HEK293 (cell line): ENCODE measurements around the gene TAF1A.

Source experiments
- CTCF ChIA-PET: fragments of 350-600 bp; formaldehyde crosslinking; extraction: SDS; loops from one replicate; lab custom pipeline; 2021; ENCODE audit warnings: antibody characterized with exemption; lab: Yijun Ruan, JAX
- POLR2A ChIA-PET: fragments of 300-600 bp; formaldehyde crosslinking; extraction: SDS; loops from one replicate; lab custom pipeline; 2020; ENCODE audit warnings: antibody characterized with exemption, inconsistent platforms; lab: Yijun Ruan, JAX
- H3K27ac ChIP-seq: fragments of 200-500 bp; sonication (Bioruptor generic); 2 replicates; pipeline ENCODE4 v1.5.1; 2014; ENCODE audit warnings: low read depth, low read length, control low read depth, inconsistent platforms; ENCODE audit errors: extremely low read depth
- H3K36me3 ChIP-seq, 2 experiments: fragments of 200-500 bp in 1 of 2; sonication (Bioruptor generic) in 1 of 2; 1 replicate in 1 of 2; 2 replicates in 1 of 2; pipeline ENCODE4 v1.5.1; 2014 to 2017; ENCODE audit warnings: inconsistent platforms in 2 of 2, low read length in 2 of 2; ENCODE audit not compliant: control insufficient read depth in 2 of 2, insufficient read depth in 1 of 2
- H3K4me1 ChIP-seq: fragments of 200-500 bp; sonication (Bioruptor generic); 2 replicates; pipeline ENCODE4 v1.5.1; 2014; ENCODE audit warnings: mild to moderate bottlenecking, low read length, inconsistent platforms; ENCODE audit not compliant: control insufficient read depth, insufficient read depth
- H3K4me3 ChIP-seq: 2 replicates; pipeline ENCODE4 v1.5.1; 2011; ENCODE audit warnings: low read depth, mild to moderate bottlenecking, control low read depth, low read length, moderate library complexity
- H3K9me3 ChIP-seq: fragments of 200-500 bp; sonication (Bioruptor generic); 2 replicates; pipeline ENCODE4 v1.5.1; 2014; ENCODE audit warnings: low read depth, low read length, inconsistent platforms; ENCODE audit not compliant: control insufficient read depth, insufficient read depth
- HOXD13 ChIP-seq: sonication (generic); formaldehyde crosslinking; IDR thresholded peaks from 2 replicates; pipeline ENCODE4 v1.8.0; 2022; ENCODE audit warnings: missing genetic modification reagents, borderline replicate concordance
- RBAK ChIP-seq: fragments of 450-650 bp; formaldehyde crosslinking; IDR thresholded peaks from 2 replicates; pipeline ENCODE4 v1.5.1; 2016; ENCODE audit warnings: missing biosample characterization, missing genetic modification characterization
- SCRT2 ChIP-seq: fragments of 450-650 bp; formaldehyde crosslinking; IDR thresholded peaks from 2 replicates; pipeline ENCODE4 v1.5.1; 2016; ENCODE audit warnings: missing biosample characterization, missing genetic modification characterization
- SP3 ChIP-seq: fragments of 450-650 bp; formaldehyde crosslinking; IDR thresholded peaks from 2 replicates; pipeline ENCODE4 v1.5.1; 2016; ENCODE audit warnings: missing biosample characterization, missing genetic modification characterization
- ZNF121 ChIP-seq: fragments of 450-650 bp; formaldehyde crosslinking; IDR thresholded peaks from 2 replicates; pipeline ENCODE4 v1.5.1; 2016; ENCODE audit warnings: missing biosample characterization, missing genetic modification characterization
- ZNF155 ChIP-seq: fragments of 450-650 bp; formaldehyde crosslinking; IDR thresholded peaks from 2 replicates; pipeline ENCODE4 v1.5.1; 2016; ENCODE audit warnings: missing biosample characterization, missing genetic modification characterization
- ZNF16 ChIP-seq: fragments of 450-650 bp; formaldehyde crosslinking; IDR thresholded peaks from 2 replicates; pipeline ENCODE4 v1.5.1; 2016; ENCODE audit warnings: low read depth, missing biosample characterization, missing genetic modification characterization
- ZNF324 ChIP-seq: fragments of 450-650 bp; formaldehyde crosslinking; IDR thresholded peaks from 2 replicates; pipeline ENCODE4 v1.5.1; 2016; ENCODE audit warnings: missing biosample characterization, missing genetic modification characterization
- ZNF501 ChIP-seq: fragments of 450-650 bp; formaldehyde crosslinking; IDR thresholded peaks from 2 replicates; pipeline ENCODE4 v1.5.1; 2016; ENCODE audit warnings: missing biosample characterization, missing genetic modification characterization
- ZNF585B ChIP-seq: fragments of 450-650 bp; formaldehyde crosslinking; IDR thresholded peaks from 2 replicates; pipeline ENCODE4 v1.5.1; 2016; ENCODE audit warnings: missing biosample characterization, missing genetic modification characterization
- ZNF660 ChIP-seq: fragments of 450-650 bp; IDR thresholded peaks from 2 replicates; pipeline ENCODE4 v1.5.1; 2018; ENCODE audit warnings: missing biosample characterization, mild to moderate bottlenecking, missing genetic modification characterization
- ZNF677 ChIP-seq: fragments of 450-650 bp; IDR thresholded peaks from 2 replicates; pipeline ENCODE4 v1.5.0; 2018; ENCODE audit warnings: missing biosample characterization, mild to moderate bottlenecking, missing genetic modification characterization, moderate library complexity
- ZSCAN30 ChIP-seq: fragments of 450-650 bp; IDR thresholded peaks from 2 replicates; pipeline ENCODE4 v1.5.1; 2018; ENCODE audit warnings: missing biosample characterization, mild to moderate bottlenecking, missing genetic modification characterization, moderate library complexity
- TF ChIP-seq, protein P1 (sequence below): fragments of 450-650 bp; formaldehyde crosslinking; IDR thresholded peaks from 2 replicates; pipeline ENCODE4 v1.5.1; 2017; ENCODE audit warnings: missing biosample characterization, missing genetic modification characterization
- TF ChIP-seq, protein P2 (sequence below): fragments of 450-650 bp; formaldehyde crosslinking; IDR thresholded peaks from 2 replicates; pipeline ENCODE4; 2016; ENCODE audit warnings: missing biosample characterization, missing genetic modification characterization
- TF ChIP-seq, protein P3 (sequence below): fragments of 450-650 bp; formaldehyde crosslinking; IDR thresholded peaks from 2 replicates; pipeline ENCODE4 v1.5.1; 2017; ENCODE audit warnings: missing biosample characterization, missing genetic modification characterization
- TF ChIP-seq, protein P4 (sequence below): fragments of 450-650 bp; formaldehyde crosslinking; IDR thresholded peaks from 2 replicates; pipeline ENCODE4 v1.5.1; 2016; ENCODE audit warnings: missing biosample characterization, missing genetic modification characterization
- TF ChIP-seq, protein P5 (sequence below): fragments of 450-650 bp; formaldehyde crosslinking; IDR thresholded peaks from 2 replicates; pipeline ENCODE4 v1.5.1; 2016; ENCODE audit warnings: missing biosample characterization, missing genetic modification characterization
- TF ChIP-seq, protein P6 (sequence below): fragments of 450-650 bp; formaldehyde crosslinking; IDR thresholded peaks from 2 replicates; pipeline ENCODE4 v1.5.1; 2016; ENCODE audit warnings: missing biosample characterization, missing genetic modification characterization, borderline replicate concordance

The TAF1A gene

DNA sequence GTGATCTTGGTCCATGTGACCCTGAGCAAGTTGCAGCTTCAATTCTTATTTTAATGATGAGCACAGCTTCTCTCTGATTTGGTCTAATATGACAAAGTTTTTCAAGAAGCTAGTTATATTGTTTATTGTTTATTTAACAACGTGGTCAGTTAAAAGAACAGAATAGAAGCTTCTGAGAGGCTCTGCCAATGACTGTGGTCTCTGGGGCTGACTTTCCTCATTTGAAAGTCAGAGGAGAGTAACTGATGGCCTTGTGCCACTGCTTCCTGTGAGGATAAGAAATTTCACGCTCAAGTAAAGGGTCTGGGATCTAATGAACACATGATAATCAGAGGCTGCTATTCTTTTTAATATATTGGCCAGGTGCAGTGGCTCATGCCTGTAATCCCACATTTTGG is 49.1 kb downstream of the TAF1A start:
- H3K36me3 ChIP-seq, result no peaks in the 10 kb centered on the region
- no peaks in the 10 kb centered on the region for H3K9me3 ChIP-seq
- POLR2A ChIA-PET, result no interaction called here
- TF ChIP-seq, protein P1, sequence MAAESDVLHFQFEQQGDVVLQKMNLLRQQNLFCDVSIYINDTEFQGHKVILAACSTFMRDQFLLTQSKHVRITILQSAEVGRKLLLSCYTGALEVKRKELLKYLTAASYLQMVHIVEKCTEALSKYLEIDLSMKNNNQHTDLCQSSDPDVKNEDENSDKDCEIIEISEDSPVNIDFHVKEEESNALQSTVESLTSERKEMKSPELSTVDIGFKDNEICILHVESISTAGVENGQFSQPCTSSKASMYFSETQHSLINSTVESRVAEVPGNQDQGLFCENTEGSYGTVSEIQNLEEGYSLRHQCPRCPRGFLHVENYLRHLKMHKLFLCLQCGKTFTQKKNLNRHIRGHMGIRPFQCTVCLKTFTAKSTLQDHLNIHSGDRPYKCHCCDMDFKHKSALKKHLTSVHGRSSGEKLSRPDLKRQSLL, result no peak
- no peak for TF ChIP-seq RBAK (tag by site-specific recombination)
- TF ChIP-seq, protein P2, sequence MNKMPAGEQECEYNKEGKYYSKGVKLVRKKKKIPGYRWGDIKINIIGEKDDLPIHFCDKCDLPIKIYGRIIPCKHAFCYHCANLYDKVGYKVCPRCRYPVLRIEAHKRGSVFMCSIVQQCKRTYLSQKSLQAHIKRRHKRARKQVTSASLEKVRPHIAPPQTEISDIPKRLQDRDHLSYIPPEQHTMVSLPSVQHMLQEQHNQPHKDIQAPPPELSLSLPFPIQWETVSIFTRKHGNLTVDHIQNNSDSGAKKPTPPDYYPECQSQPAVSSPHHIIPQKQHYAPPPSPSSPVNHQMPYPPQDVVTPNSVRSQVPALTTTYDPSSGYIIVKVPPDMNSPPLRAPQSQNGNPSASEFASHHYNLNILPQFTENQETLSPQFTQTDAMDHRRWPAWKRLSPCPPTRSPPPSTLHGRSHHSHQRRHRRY (tag by site-specific recombination), result no peak
- no peak for TF ChIP-seq ZNF121 (tag by site-specific recombination)
- no peak for TF ChIP-seq ZSCAN30 (tag by site-specific recombination)
- TF ChIP-seq, protein P3, sequence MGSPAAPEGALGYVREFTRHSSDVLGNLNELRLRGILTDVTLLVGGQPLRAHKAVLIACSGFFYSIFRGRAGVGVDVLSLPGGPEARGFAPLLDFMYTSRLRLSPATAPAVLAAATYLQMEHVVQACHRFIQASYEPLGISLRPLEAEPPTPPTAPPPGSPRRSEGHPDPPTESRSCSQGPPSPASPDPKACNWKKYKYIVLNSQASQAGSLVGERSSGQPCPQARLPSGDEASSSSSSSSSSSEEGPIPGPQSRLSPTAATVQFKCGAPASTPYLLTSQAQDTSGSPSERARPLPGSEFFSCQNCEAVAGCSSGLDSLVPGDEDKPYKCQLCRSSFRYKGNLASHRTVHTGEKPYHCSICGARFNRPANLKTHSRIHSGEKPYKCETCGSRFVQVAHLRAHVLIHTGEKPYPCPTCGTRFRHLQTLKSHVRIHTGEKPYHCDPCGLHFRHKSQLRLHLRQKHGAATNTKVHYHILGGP (tag by site-specific recombination), result no peak
- TF ChIP-seq ZNF155 (tag by site-specific recombination), result no peak
- TF ChIP-seq ZNF677 (tag by site-specific recombination), result no peak
- CTCF ChIA-PET, result no interaction called here
- no peak overlapping the region for H3K27ac ChIP-seq
- no peak overlapping the region for H3K4me3 ChIP-seq
- H3K4me1 ChIP-seq, result no peaks in the 10 kb centered on the region

DNA sequence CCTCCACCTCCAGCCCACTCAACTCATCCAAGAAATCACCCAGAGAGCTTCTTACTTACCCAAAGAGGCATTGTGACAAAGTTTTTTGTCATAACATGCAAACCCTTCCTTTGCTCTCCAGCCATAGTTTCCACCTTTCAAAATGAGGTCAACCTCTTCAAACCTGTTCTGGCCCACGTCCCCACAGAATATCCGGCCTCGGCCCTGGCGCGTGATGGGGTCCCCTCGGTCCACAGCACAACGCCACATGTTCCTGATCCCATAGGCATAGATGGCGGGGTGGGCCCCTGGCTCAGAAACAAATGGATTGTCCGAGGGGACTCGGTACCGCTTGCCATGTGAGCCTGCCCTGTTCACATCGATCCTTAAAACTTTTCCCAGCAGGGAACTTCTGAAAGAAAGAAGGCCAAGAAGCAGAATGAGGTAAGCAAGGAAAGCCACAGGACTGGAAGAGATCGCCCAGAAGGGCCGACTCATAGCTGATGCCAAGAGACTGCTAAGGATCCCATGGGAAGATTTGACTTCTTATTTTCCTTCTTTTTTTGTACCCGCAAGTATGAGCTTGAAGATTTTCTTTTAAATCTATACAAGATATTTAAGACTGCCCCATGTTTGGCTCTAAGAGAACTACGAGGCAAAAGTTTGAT is 49.7 kb downstream of the TAF1A start:
- Histone ChIP-seq H3K9me3 (no peaks in the 10 kb centered on the region), H3K36me3 (no peaks in the 10 kb centered on the region), H3K4me1 (no peaks in the 10 kb centered on the region), H3K4me3 (no peak overlapping the region), H3K27ac (no peak overlapping the region)
- ChIA-PET CTCF (no interaction called here), POLR2A (no interaction called here)
- TF ChIP-seq ZNF324 (tag by site-specific recombination) (no peak), ZNF501 (tag by site-specific recombination) (no peak), SCRT2 (tag by site-specific recombination) (no peak), SP3 (tag by site-specific recombination) (no peak), ZNF585B (no peak), HOXD13 (no peak), ZNF16 (tag by site-specific recombination) (no peak), ZNF660 (tag by site-specific recombination) (no peak)
- TF ChIP-seq, protein P4, sequence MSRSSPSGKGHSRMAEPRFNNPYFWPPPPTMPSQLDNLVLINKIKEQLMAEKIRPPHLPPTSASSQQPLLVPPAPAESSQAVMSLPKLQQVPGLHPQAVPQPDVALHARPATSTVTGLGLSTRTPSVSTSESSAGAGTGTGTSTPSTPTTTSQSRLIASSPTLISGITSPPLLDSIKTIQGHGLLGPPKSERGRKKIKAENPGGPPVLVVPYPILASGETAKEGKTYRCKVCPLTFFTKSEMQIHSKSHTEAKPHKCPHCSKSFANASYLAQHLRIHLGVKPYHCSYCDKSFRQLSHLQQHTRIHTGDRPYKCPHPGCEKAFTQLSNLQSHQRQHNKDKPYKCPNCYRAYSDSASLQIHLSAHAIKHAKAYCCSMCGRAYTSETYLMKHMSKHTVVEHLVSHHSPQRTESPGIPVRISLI (tag by site-specific recombination), result no peak
- TF ChIP-seq, protein P5, sequence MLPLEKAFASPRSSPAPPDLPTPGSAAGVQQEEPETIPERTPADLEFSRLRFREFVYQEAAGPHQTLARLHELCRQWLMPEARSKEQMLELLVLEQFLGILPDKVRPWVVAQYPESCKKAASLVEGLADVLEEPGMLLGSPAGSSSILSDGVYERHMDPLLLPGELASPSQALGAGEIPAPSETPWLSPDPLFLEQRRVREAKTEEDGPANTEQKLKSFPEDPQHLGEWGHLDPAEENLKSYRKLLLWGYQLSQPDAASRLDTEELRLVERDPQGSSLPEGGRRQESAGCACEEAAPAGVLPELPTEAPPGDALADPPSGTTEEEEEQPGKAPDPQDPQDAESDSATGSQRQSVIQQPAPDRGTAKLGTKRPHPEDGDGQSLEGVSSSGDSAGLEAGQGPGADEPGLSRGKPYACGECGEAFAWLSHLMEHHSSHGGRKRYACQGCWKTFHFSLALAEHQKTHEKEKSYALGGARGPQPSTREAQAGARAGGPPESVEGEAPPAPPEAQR (tag by site-specific recombination), result no peak
- TF ChIP-seq, protein P6, sequence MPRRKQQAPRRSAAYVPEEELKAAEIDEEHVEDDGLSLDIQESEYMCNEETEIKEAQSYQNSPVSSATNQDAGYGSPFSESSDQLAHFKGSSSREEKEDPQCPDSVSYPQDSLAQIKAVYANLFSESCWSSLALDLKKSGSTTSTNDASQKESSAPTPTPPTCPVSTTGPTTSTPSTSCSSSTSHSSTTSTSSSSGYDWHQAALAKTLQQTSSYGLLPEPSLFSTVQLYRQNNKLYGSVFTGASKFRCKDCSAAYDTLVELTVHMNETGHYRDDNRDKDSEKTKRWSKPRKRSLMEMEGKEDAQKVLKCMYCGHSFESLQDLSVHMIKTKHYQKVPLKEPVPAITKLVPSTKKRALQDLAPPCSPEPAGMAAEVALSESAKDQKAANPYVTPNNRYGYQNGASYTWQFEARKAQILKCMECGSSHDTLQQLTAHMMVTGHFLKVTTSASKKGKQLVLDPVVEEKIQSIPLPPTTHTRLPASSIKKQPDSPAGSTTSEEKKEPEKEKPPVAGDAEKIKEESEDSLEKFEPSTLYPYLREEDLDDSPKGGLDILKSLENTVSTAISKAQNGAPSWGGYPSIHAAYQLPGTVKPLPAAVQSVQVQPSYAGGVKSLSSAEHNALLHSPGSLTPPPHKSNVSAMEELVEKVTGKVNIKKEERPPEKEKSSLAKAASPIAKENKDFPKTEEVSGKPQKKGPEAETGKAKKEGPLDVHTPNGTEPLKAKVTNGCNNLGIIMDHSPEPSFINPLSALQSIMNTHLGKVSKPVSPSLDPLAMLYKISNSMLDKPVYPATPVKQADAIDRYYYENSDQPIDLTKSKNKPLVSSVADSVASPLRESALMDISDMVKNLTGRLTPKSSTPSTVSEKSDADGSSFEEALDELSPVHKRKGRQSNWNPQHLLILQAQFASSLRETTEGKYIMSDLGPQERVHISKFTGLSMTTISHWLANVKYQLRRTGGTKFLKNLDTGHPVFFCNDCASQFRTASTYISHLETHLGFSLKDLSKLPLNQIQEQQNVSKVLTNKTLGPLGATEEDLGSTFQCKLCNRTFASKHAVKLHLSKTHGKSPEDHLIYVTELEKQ (tag by site-specific recombination), result no peak
- TF ChIP-seq, all 188 proteins: peak for 0
